ENCODE data around the gene CRMP1.

Gene CRMP1

GRCh38 chr4:5893004-5893580, at the start of gene CRMP1:
Gene CRMP1, minus strand, starts transcription at chr4:5893086. Its CDS starts 117 bp downstream, at chr4:5892969.
- DNase-seq (ENCODE audit: low spot score): peak; percentile 10

- no peak for DNase-seq (ENCODE audit: low spot score)
These were observed 48.7 kb upstream of the CRMP1 start for GRCh38 chr4:5941601-5942000.

- DNase-seq (ENCODE audit: low spot score): no peak
These were observed 47.8 kb upstream of the CRMP1 start for GRCh38 chr4:5940470-5941203.

- no peak for DNase-seq (ENCODE audit: low spot score)
These were observed 41.3 kb upstream of the CRMP1 start for GRCh38 chr4:5933996-5934831.

- no peak for DNase-seq (ENCODE audit: low spot score)
These were observed 40.2 kb upstream of the CRMP1 start for GRCh38 chr4:5933116-5933515.

GRCh38 chr4:5932035-5932568, 39.2 kb upstream of the CRMP1 start:
- no peak for DNase-seq (ENCODE audit: low spot score)

GRCh38 chr4:5931526-5931925, 38.6 kb upstream of the CRMP1 start:
- DNase-seq (ENCODE audit: low spot score): no peak

GRCh38 chr4:5930876-5931275, 38.0 kb upstream of the CRMP1 start:
- no peak for DNase-seq (ENCODE audit: low spot score)

- no peak for DNase-seq (ENCODE audit: low spot score)
These were observed 37.6 kb upstream of the CRMP1 start for GRCh38 chr4:5930456-5930855.

GRCh38 chr4:5928844-5929420, 36.0 kb upstream of the CRMP1 start:
- no peak for DNase-seq (ENCODE audit: low spot score)

GRCh38 chr4:5928274-5928673, 35.4 kb upstream of the CRMP1 start:
- DNase-seq (ENCODE audit: low spot score): no peak

GRCh38 chr4:5927747-5928146, 34.9 kb upstream of the CRMP1 start:
- no peak for DNase-seq (ENCODE audit: low spot score)

- no peak for DNase-seq (ENCODE audit: low spot score)
These were observed 34.2 kb upstream of the CRMP1 start for GRCh38 chr4:5927116-5927515.

GRCh38 chr4:5926598-5926997, 33.7 kb upstream of the CRMP1 start:
- no peak for DNase-seq (ENCODE audit: low spot score)

GRCh38 chr4:5925419-5926200, 32.7 kb upstream of the CRMP1 start:
- no peak for DNase-seq (ENCODE audit: low spot score)

- DNase-seq (ENCODE audit: low spot score): no peak
These were observed 31.7 kb upstream of the CRMP1 start for GRCh38 chr4:5924461-5925125.

GRCh38 chr4:5923376-5923775, 30.5 kb upstream of the CRMP1 start:
- no peak for DNase-seq (ENCODE audit: low spot score)

- no peak for DNase-seq (ENCODE audit: low spot score)
These were observed 29.7 kb upstream of the CRMP1 start for GRCh38 chr4:5922556-5922955.

GRCh38 chr4:5921981-5922380, 29.1 kb upstream of the CRMP1 start:
- DNase-seq (ENCODE audit: low spot score): no peak

GRCh38 chr4:5921101-5921980, 28.5 kb upstream of the CRMP1 start:
- DNase-seq (ENCODE audit: low spot score): no peak
